GM15510 (cell line): Measurements from ENCODE around the gene MCFD2.

Experiments
- POLR2A ChIP-seq: IDR thresholded peaks from 3 replicates; pipeline ENCODE4 v1.6.1; 2011; ENCODE audit warnings: borderline replicate concordance; ENCODE audit not compliant: insufficient read length; ENCODE audit errors: extremely low read depth

The MCFD2 gene

GRCh38 chr2:46945671-46946070, 30.1 kb upstream of the MCFD2 start:
- no peak for TF ChIP-seq POLR2A

GRCh38 chr2:46943881-46944798, 28.5 kb upstream of the MCFD2 start:
- TF ChIP-seq POLR2A = peak; percentile 40

DNA sequence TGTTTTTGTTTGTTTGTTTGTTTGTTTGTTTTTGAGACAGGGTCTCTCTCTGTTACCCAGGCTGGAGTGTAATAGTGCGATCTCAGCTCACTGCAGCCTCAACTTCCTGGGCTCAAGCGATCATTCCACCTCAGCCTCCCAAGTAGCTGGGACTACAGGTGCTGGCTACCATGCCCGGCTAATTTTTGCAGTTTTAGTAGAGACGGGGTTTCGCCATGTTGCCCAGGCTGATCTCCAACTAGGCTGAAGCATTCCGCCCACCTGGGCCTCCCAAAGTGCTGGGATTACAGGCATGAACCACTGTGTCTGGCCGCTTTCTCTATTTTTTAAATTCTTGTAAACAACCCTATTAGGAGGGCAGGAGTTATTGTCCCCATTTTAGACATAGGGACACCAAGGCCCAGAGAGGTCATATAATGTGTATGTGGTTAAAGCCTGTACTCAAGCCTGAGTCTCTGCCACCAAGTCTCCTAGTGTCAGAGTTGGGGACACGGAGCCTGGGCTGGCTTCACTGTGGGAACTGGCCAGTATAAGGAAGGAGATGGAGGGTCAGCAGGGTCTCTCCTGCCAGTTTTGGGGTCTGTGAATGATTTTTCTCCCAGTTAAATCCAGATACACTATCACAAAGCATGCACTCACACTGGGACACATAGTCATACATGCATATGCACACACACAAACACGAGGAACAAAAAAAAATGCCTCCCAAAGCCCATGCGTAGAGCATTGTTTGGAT, 27.5 kb upstream of the MCFD2 start:
- no peak for TF ChIP-seq POLR2A

DNA sequence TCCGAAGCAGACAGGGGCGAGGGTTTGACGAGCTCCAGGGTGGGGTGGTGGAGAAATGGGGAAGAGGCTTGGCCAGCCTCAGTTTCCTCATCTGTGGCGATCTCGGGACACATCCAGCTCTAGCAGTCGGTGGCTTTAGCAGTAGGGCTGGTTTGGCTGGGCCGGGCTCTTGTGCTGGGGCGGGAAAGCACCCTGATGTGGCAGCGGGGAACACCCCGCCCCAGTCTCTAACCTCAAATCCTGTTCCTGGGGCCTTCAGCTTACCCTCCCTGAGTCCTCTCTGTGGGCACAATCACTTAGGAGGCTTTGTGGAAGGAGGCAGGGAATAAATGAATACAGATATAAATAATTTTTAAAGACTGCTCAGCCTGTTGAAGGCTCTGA, 26.5 kb upstream of the MCFD2 start:
- no peak for TF ChIP-seq POLR2A

- TF ChIP-seq POLR2A = no peak
These were observed 24.2 kb upstream of the MCFD2 start for GRCh38 chr2:46939626-46940359.

DNA sequence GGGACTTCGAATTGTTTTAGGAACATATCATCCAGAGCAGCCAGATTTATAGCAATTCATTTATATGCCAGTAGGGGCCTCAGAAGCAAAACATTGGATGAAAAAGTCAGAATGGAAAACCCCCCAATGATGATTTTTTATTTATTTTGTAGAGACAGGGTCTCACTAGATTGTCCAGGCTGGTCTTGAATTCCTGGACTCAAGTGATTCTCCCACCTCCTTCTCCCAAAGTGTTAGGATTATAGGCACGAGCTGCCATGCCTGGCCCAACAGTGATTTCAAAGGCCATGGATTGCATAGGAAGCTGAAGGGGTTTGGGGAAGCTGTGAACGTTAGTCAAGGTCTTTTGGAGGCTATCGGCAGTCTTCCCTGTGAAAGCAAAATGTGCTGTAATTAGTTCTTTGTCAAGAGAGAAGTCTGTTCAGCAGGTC, 21.9 kb upstream of the MCFD2 start:
- no peak for TF ChIP-seq POLR2A

DNA sequence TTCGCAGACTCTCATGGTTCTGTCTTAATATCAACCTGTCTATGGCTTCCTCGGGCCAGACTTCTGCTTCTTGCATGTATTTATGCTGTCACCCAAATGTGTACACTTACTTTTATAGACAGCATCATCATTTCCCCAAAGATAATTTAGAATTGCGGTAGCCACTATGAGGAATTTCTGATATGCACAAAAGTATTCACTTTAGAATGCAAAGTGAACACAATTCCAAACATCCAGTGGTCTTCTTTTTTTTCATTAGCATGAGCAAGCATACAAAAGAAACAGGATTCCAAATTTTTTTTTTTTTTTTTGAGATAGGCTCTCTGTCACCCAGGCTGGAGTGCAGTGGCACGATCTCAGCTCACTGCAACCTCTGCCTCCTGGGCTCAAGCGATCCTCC, 21.0 kb upstream of the MCFD2 start:
- TF ChIP-seq POLR2A = no peak

GRCh38 chr2:46935071-46935470, 19.5 kb upstream of the MCFD2 start:
- no peak for TF ChIP-seq POLR2A

DNA sequence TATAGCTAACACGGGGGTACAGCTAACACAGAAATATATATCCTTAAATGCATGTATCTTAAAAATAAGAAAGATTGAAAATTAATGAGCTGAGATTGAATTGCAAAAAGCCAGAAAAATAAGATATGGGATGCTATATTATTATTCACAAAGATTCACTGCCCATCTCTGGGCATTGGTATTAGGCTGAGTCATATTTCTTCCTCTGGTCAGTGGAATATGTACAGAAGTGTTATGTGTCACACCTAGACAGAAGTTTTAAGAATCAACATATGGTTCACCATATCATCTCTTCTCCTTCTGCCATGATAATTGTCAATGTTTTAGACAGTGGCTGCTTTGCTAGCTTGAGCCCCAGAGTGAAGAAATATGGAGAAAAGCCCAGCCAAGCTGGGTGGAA, 14.0 kb upstream of the MCFD2 start:
- no peak for TF ChIP-seq POLR2A

- TF ChIP-seq POLR2A = no peak
These were observed 11.3 kb upstream of the MCFD2 start for GRCh38 chr2:46926863-46927262.

DNA sequence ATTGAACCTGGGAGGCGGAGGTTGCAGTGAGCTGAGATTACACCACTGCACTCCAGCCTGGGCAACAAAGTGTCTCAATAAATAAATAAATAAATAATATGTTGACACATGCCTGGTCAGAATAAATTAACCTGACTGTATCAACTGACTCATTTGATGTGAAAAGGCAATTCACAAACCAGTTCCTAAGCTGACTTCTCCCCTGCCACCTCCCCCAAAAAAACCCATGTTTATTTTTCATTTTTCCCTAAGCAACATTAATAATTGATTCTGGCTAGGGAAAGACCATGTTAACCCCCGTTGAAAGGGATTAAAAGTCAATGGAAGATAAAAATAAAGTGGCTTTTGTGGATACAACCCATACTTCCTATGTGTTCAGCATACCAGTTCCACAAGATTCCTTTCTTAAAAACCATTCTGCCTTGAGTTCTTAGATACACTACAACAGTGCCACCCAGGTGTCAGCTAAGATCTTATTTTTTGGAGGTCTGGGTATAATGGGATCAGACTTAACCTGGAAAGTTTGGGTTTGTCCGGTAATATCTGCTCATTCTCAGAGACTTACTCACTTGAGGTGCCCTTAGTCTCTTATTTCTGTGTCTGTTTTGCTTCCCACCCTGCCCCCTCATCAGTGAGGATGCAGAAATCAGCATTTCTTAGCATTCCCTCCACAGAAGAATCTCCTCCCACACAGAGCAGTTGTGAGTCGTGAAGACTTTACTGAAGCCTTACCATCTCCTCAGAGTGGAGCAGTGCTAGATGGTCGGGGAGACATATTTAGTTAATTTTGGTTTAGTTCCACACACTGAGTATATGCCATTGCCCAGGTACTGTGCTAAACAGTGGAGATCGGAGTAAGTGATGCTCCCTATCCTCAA, 10.1 kb upstream of the MCFD2 start:
- no peak for TF ChIP-seq POLR2A

DNA sequence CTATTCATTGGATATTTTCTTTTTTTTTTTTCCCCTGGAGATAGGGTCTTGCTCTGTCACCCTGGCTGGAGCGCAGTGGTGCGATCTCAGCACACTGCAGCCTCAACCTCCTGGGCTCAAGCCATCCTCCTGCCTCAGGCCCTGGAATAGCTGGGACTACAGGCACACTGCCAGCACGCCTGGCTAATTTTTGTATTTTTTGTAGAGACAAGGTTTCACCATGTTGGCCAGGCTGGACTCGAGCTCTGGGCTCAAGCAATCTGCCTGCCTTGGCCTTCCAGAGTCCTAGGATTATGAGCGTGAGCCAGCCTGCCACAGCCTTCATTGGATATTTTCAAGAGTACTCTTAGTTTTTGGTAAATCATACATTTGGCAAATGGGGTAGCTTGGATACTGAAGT, 9.0 kb upstream of the MCFD2 start:
- TF ChIP-seq POLR2A = no peak

DNA sequence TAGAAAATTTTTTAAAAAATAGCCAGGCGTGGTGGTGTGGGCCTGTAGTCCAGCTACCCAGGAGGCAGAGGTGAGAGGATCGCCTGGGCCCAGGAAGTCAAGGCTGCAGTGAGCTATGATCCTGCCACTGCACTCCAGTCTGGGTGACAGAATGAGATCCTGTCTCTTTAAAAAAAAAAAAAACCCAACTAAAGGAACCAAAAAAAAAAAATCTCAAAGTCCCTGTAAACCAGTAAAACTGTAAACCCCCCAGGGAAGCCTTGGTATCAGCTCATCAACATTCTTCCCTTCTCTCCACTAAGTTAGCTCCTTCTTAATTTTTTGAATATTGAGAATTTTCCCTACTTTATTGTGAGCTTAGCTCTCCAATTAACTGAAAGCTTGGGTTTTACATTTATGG, 8.4 kb upstream of the MCFD2 start:
- TF ChIP-seq POLR2A = no peak

GRCh38 chr2:46923041-46923528, 7.5 kb upstream of the MCFD2 start:
- TF ChIP-seq POLR2A = no peak

GRCh38 chr2:46922606-46923005, 7.0 kb upstream of the MCFD2 start:
- no peak for TF ChIP-seq POLR2A
